ENCODE results near the gene ITIH1.

DNA sequence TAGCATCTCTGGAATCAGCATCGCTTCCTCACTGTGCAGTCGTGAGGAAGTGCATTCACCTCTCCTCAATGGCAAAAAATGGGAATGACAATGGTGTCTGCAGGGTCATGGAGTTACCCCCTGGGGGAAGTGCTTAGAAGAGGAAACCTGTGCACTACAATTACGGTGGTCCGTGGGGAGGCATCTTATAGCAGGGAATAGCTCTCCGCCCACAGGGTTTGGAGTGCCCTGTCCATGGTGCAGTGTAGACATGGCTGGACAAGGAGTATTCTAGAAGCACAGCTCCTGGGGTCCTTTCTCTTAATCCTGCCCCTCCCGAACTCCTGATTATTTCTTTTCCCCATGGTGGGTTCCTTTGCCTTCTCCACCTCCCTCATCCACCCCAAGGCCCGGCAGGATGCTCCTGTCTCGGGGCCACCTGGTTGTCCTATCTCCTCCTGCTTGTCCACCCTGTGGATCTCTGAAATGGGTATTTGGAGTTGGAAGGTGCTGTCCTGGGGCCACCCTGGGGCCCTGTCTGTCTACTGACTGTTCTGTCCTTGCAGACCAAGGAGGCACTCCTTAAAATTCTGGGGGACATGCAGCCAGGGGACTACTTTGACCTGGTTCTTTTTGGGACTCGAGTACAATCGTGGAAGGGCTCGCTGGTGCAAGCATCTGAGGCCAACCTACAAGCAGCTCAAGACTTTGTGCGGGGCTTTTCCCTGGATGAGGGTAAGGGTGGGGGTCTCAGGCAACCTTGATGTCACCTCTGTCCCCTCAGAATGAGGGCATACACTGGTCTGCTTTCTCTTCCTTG, 5.2 kb downstream of the ITIH1 start:
- TF ChIP-seq POLR2A (IDR thresholded peaks at IDR 0.05) = no peak
- TF ChIP-seq, protein P1, sequence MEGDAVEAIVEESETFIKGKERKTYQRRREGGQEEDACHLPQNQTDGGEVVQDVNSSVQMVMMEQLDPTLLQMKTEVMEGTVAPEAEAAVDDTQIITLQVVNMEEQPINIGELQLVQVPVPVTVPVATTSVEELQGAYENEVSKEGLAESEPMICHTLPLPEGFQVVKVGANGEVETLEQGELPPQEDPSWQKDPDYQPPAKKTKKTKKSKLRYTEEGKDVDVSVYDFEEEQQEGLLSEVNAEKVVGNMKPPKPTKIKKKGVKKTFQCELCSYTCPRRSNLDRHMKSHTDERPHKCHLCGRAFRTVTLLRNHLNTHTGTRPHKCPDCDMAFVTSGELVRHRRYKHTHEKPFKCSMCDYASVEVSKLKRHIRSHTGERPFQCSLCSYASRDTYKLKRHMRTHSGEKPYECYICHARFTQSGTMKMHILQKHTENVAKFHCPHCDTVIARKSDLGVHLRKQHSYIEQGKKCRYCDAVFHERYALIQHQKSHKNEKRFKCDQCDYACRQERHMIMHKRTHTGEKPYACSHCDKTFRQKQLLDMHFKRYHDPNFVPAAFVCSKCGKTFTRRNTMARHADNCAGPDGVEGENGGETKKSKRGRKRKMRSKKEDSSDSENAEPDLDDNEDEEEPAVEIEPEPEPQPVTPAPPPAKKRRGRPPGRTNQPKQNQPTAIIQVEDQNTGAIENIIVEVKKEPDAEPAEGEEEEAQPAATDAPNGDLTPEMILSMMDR (IDR thresholded peaks at IDR 0.05) = no peak
